ENCODE results near the gene STRN. TPM values are rescaled to one million over a fixed set of nuclear protein-coding genes. Genes with fewer than 3 reads are reported as not detected.

Gene STRN
- total and polyA plus RNA-seq, 12 donors, result 2.6 to 36.9 (median 18.1) TPM

GRCh38 chr2:36976065-36976464, 9.7 kb upstream of the STRN start:
- no peaks in the 10 kb centered on the region for H3K9me3 ChIP-seq (replicated peaks in 1 of 3)
- no peak overlapping the region for H3K27ac ChIP-seq
- no peak for DNase-seq
- no peak overlapping the region for H3K4me3 ChIP-seq
- H3K36me3 ChIP-seq (replicated peaks in 1 of 2), result peaks cover 0 to 2% of the 10 kb centered on the region in 2 donors
- H3K27me3 ChIP-seq, result no peaks in the 10 kb centered on the region
- no peaks in the 10 kb centered on the region for H3K4me1 ChIP-seq (replicated peaks in 1 of 2)
- TF ChIP-seq, protein P1, sequence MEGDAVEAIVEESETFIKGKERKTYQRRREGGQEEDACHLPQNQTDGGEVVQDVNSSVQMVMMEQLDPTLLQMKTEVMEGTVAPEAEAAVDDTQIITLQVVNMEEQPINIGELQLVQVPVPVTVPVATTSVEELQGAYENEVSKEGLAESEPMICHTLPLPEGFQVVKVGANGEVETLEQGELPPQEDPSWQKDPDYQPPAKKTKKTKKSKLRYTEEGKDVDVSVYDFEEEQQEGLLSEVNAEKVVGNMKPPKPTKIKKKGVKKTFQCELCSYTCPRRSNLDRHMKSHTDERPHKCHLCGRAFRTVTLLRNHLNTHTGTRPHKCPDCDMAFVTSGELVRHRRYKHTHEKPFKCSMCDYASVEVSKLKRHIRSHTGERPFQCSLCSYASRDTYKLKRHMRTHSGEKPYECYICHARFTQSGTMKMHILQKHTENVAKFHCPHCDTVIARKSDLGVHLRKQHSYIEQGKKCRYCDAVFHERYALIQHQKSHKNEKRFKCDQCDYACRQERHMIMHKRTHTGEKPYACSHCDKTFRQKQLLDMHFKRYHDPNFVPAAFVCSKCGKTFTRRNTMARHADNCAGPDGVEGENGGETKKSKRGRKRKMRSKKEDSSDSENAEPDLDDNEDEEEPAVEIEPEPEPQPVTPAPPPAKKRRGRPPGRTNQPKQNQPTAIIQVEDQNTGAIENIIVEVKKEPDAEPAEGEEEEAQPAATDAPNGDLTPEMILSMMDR (IDR thresholded peaks at IDR 0.05), result no peak
- TF ChIP-seq POLR2A (IDR thresholded peaks at IDR 0.05), result no peak
- 80 to 98% (median 89%) methylated on average over 2 of the region's 2 CpGs for WGBS, 4 donors
- intact Hi-C loops (cut with DNase I), result no loop called here

- Histone ChIP-seq H3K4me1 (replicated peaks in 1 of 2) (no peaks in the 10 kb centered on the region), H3K4me3 (no peak overlapping the region), H3K36me3 (replicated peaks in 1 of 2) (no peaks in the 10 kb centered on the region), H3K9me3 (replicated peaks in 1 of 3) (no peaks in the 10 kb centered on the region), H3K27ac (no peak overlapping the region), H3K27me3 (no peaks in the 10 kb centered on the region)
- 87 to 94% (median 90%) methylated on average over 8 of the region's 8 CpGs for WGBS, 4 donors
- intact Hi-C loops (cut with DNase I), result no loop called here
- DNase-seq, result no peak
- TF ChIP-seq POLR2A (IDR thresholded peaks at IDR 0.05), result no peak
- TF ChIP-seq, protein P1 (IDR thresholded peaks at IDR 0.05), result no peak
Observed at GRCh38 chr2:36975306-36975705, 9.0 kb upstream of the STRN start.

- no peaks in the 10 kb centered on the region for H3K4me1 ChIP-seq (replicated peaks in 1 of 2)
- intact Hi-C loops (cut with DNase I), result no loop called here
- H3K9me3 ChIP-seq (replicated peaks in 1 of 3), result no peaks in the 10 kb centered on the region
- no peak overlapping the region for H3K27ac ChIP-seq
- no peak for DNase-seq
- H3K27me3 ChIP-seq, result no peaks in the 10 kb centered on the region
- TF ChIP-seq, protein P1 (IDR thresholded peaks at IDR 0.05), result no peak
- TF ChIP-seq POLR2A (IDR thresholded peaks at IDR 0.05), result no peak
- H3K36me3 ChIP-seq (replicated peaks in 1 of 2), result no peaks in the 10 kb centered on the region
- WGBS, 4 donors, result 71 to 76% (median 75%) methylated on average over 2 of the region's 2 CpGs
- no peak overlapping the region for H3K4me3 ChIP-seq
Observed at GRCh38 chr2:36973320-36973719, 7.0 kb upstream of the STRN start.

- Histone ChIP-seq H3K4me3 (no peak overlapping the region), H3K27ac (no peak overlapping the region), H3K4me1 (replicated peaks in 1 of 2) (no peaks in the 10 kb centered on the region), H3K9me3 (replicated peaks in 1 of 3) (no peaks in the 10 kb centered on the region), H3K27me3 (no peaks in the 10 kb centered on the region), H3K36me3 (replicated peaks in 1 of 2) (no peaks in the 10 kb centered on the region)
- intact Hi-C loops (cut with DNase I), result no loop called here
- DNase-seq, result no peak
- no peak for TF ChIP-seq POLR2A (IDR thresholded peaks at IDR 0.05)
- TF ChIP-seq, protein P1 (IDR thresholded peaks at IDR 0.05), result no peak
Observed at GRCh38 chr2:36971990-36972389, 5.7 kb upstream of the STRN start.
